ENCODE measurements around the gene GNG7. TPM values are rescaled to one million over a fixed set of nuclear protein-coding genes. Genes with fewer than 3 reads are reported as not detected.

Gene GNG7
- total and polyA plus RNA-seq, 10 of the 15 experiments (the other 5 are each of a cell fraction or from before 2014, with no cell fraction given) = 1.9 to 13.6 (median 6.5) TPM

DNA sequence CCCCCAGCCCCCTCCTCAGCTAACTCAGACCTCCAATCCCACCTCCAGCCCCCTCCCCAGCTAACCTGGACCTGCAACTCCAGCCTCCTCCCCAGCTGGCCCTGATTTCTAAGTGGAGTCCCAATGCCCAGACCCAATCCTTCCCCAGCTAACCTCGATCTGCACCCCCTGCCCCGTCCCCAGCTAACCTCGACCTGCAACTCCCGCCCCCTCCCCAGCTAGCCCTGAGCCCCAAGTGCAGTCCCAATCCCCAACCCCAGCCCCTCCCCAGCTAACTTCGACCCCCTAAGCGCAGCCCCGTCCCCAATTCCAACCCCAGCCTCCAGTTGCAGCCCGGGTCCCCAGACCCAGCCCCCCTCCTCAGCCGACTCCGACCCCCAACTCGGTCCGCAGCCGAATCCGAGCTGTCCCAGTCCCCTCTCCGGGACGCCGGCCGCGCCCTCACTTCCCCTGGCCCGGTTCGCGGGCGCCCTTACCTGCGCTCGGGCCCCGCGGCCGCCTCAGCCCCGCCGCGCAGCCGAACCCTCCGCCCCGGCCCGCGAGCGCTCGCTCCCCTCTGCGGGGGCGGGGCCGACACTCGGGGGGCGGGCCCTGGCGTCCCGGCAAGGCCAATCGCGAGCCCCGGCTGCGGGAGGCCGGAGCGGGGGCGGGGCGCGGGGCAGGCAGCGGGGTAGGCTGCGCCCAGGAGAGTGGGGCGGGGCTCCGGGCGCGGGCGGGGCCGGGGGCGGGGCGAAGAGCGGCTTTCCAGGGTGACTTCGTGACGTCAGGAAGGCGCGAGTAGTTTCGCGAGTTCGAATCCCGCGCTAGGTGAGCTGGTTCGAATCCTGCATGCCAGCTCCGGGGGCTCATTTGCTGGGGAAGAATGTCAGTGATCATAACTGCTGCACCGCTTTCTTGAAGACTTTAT lies at the start of gene GNG7 (continued):
- TF ChIP-seq, protein P1, sequence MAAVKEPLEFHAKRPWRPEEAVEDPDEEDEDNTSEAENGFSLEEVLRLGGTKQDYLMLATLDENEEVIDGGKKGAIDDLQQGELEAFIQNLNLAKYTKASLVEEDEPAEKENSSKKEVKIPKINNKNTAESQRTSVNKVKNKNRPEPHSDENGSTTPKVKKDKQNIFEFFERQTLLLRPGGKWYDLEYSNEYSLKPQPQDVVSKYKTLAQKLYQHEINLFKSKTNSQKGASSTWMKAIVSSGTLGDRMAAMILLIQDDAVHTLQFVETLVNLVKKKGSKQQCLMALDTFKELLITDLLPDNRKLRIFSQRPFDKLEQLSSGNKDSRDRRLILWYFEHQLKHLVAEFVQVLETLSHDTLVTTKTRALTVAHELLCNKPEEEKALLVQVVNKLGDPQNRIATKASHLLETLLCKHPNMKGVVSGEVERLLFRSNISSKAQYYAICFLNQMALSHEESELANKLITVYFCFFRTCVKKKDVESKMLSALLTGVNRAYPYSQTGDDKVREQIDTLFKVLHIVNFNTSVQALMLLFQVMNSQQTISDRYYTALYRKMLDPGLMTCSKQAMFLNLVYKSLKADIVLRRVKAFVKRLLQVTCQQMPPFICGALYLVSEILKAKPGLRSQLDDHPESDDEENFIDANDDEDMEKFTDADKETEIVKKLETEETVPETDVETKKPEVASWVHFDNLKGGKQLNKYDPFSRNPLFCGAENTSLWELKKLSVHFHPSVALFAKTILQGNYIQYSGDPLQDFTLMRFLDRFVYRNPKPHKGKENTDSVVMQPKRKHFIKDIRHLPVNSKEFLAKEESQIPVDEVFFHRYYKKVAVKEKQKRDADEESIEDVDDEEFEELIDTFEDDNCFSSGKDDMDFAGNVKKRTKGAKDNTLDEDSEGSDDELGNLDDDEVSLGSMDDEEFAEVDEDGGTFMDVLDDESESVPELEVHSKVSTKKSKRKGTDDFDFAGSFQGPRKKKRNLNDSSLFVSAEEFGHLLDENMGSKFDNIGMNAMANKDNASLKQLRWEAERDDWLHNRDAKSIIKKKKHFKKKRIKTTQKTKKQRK (IDR thresholded peaks at IDR 0.05; ENCODE audit: low read depth, low read length) = no peak
- no peak for TF ChIP-seq PAX5 (IDR thresholded peaks at IDR 0.05; ENCODE audit: borderline replicate concordance, low read depth, low read length)
- no peak for TF ChIP-seq GABPA (IDR thresholded peaks at IDR 0.05; ENCODE audit: low read depth)
- TF ChIP-seq, protein P2, sequence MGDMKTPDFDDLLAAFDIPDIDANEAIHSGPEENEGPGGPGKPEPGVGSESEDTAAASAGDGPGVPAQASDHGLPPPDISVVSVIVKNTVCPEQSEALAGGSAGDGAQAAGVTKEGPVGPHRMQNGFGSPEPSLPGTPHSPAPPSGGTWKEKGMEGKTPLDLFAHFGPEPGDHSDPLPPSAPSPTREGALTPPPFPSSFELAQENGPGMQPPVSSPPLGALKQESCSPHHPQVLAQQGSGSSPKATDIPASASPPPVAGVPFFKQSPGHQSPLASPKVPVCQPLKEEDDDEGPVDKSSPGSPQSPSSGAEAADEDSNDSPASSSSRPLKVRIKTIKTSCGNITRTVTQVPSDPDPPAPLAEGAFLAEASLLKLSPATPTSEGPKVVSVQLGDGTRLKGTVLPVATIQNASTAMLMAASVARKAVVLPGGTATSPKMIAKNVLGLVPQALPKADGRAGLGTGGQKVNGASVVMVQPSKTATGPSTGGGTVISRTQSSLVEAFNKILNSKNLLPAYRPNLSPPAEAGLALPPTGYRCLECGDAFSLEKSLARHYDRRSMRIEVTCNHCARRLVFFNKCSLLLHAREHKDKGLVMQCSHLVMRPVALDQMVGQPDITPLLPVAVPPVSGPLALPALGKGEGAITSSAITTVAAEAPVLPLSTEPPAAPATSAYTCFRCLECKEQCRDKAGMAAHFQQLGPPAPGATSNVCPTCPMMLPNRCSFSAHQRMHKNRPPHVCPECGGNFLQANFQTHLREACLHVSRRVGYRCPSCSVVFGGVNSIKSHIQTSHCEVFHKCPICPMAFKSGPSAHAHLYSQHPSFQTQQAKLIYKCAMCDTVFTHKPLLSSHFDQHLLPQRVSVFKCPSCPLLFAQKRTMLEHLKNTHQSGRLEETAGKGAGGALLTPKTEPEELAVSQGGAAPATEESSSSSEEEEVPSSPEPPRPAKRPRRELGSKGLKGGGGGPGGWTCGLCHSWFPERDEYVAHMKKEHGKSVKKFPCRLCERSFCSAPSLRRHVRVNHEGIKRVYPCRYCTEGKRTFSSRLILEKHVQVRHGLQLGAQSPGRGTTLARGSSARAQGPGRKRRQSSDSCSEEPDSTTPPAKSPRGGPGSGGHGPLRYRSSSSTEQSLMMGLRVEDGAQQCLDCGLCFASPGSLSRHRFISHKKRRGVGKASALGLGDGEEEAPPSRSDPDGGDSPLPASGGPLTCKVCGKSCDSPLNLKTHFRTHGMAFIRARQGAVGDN (IDR thresholded peaks at IDR 0.05) = peak; percentile 53; the same call in 1 of the 2 replicates
- TF ChIP-seq NFIC (IDR thresholded peaks at IDR 0.05; ENCODE audit: low read depth, low read length) = no peak
- TF ChIP-seq SMC3 (IDR thresholded peaks at IDR 0.05; ENCODE audit: borderline replicate concordance, low read length) = no peak
- no peak for TF ChIP-seq PML (IDR thresholded peaks at IDR 0.05; ENCODE audit: low read length)
- TF ChIP-seq, protein P3, sequence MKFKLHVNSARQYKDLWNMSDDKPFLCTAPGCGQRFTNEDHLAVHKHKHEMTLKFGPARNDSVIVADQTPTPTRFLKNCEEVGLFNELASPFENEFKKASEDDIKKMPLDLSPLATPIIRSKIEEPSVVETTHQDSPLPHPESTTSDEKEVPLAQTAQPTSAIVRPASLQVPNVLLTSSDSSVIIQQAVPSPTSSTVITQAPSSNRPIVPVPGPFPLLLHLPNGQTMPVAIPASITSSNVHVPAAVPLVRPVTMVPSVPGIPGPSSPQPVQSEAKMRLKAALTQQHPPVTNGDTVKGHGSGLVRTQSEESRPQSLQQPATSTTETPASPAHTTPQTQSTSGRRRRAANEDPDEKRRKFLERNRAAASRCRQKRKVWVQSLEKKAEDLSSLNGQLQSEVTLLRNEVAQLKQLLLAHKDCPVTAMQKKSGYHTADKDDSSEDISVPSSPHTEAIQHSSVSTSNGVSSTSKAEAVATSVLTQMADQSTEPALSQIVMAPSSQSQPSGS (IDR thresholded peaks at IDR 0.05; ENCODE audit: low read length) = no peak
- peak; percentile 60; the same call in 1 of the 2 replicates for TF ChIP-seq POLR2AphosphoS2 (IDR thresholded peaks at IDR 0.05; ENCODE audit: low read depth, low read length)
- TF ChIP-seq, protein P4, sequence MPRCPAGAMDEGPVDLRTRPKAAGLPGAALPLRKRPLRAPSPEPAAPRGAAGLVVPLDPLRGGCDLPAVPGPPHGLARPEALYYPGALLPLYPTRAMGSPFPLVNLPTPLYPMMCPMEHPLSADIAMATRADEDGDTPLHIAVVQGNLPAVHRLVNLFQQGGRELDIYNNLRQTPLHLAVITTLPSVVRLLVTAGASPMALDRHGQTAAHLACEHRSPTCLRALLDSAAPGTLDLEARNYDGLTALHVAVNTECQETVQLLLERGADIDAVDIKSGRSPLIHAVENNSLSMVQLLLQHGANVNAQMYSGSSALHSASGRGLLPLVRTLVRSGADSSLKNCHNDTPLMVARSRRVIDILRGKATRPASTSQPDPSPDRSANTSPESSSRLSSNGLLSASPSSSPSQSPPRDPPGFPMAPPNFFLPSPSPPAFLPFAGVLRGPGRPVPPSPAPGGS (IDR thresholded peaks at IDR 0.05; ENCODE audit: borderline replicate concordance, insufficient read depth, low read depth, low read length, poor library complexity, severe bottlenecking) = no peak
- TF ChIP-seq ZNF24 (IDR thresholded peaks at IDR 0.05) = 0 out of 2 replicates have a peak, but pooled peaks have one; percentile 15
- TF ChIP-seq, protein P5, sequence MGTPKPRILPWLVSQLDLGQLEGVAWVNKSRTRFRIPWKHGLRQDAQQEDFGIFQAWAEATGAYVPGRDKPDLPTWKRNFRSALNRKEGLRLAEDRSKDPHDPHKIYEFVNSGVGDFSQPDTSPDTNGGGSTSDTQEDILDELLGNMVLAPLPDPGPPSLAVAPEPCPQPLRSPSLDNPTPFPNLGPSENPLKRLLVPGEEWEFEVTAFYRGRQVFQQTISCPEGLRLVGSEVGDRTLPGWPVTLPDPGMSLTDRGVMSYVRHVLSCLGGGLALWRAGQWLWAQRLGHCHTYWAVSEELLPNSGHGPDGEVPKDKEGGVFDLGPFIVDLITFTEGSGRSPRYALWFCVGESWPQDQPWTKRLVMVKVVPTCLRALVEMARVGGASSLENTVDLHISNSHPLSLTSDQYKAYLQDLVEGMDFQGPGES (IDR thresholded peaks at IDR 0.05) = no peak
- TF ChIP-seq ZNF622 (IDR thresholded peaks at IDR 0.05) = peak; percentile 28; the same call in 1 of the 2 replicates
- no peak for TF ChIP-seq CBX3 (IDR thresholded peaks at IDR 0.05; ENCODE audit: borderline replicate concordance, low read depth)
- peak; percentile 57; the same call in 1 of the 3 replicates for TF ChIP-seq POU2F2 (IDR thresholded peaks at IDR 0.05; ENCODE audit: borderline replicate concordance, low read depth, low read length)
- no peak for TF ChIP-seq SREBF1 (IDR thresholded peaks at IDR 0.05; ENCODE audit: low read length)
- TF ChIP-seq RAD21 (IDR thresholded peaks at IDR 0.05; ENCODE audit: insufficient read depth, low read depth, low read length) = no peak
- TF ChIP-seq ZSCAN29 (IDR thresholded peaks at IDR 0.05) = no peak

All from GM12878 (cell line).